Astrocyte (in vitro differentiated cells and primary cell): ENCODE measurements around the gene HECA. TPM values are rescaled to one million over a fixed set of nuclear protein-coding genes. Genes with fewer than 3 reads are reported as not detected.

Source experiments
- DNase-seq: peaks from one replicate; pipeline ENCODE4 v3.0.0-alpha.2; 2010; ENCODE audit warnings: low read depth
- FAIRE-seq: peaks from 2 replicates; lab custom pipeline; 2011; peaks lifted over from hg19 to GRCh38; lab: Jason Lieb, UNC
- H2AFZ ChIP-seq: 2 replicates; pipeline ENCODE4 v1.6.0; 2012; ENCODE audit warnings: low read depth, low read length, inconsistent platforms
- H3K27ac ChIP-seq: 2 replicates; pipeline ENCODE4 v1.5.1; 2011; ENCODE audit warnings: low read depth, low read length, inconsistent platforms
- H3K27me3 ChIP-seq: 2 replicates; pipeline ENCODE4 v1.6.0; 2011; ENCODE audit warnings: low read length, inconsistent platforms; ENCODE audit not compliant: insufficient read depth
- H3K36me3 ChIP-seq: 2 replicates; pipeline ENCODE4 v1.5.1; 2011; ENCODE audit warnings: low read length, inconsistent platforms; ENCODE audit not compliant: insufficient read depth
- H3K4me1 ChIP-seq: 2 replicates; pipeline ENCODE4 v1.5.1; 2011; ENCODE audit warnings: low read length, inconsistent platforms; ENCODE audit not compliant: insufficient read depth
- H3K4me2 ChIP-seq: 2 replicates; pipeline ENCODE4 v1.6.0; 2012; ENCODE audit warnings: low read length, inconsistent platforms
- H3K4me3 ChIP-seq: 2 replicates; pipeline ENCODE4 v1.5.1; 2011; ENCODE audit warnings: low read depth, mild to moderate bottlenecking, low read length, inconsistent platforms; ENCODE audit not compliant: insufficient read depth
- H3K79me2 ChIP-seq: 2 replicates; pipeline ENCODE4 v1.6.0; 2012; ENCODE audit warnings: mild to moderate bottlenecking, low read length, inconsistent platforms; ENCODE audit not compliant: insufficient read depth
- H3K9ac ChIP-seq: 2 replicates; pipeline ENCODE4 v1.6.0; 2012; ENCODE audit warnings: mild to moderate bottlenecking, low read length, inconsistent platforms
- H3K9me3 ChIP-seq: 2 replicates; pipeline ENCODE4 v1.5.1; 2012; ENCODE audit warnings: low read depth, mild to moderate bottlenecking, low read length, inconsistent platforms; ENCODE audit not compliant: insufficient read depth
- H4K20me1 ChIP-seq: 2 replicates; pipeline ENCODE4 v1.6.0; 2012; ENCODE audit warnings: low read length, inconsistent platforms; ENCODE audit not compliant: insufficient read depth
- H3K27ac Mint-ChIP-seq: one replicate; pipeline ENCODE4 v1.8.0; 2021; ENCODE audit warnings: mild to moderate bottlenecking, mixed read lengths; ENCODE audit not compliant: unreplicated experiment
- H3K27me3 Mint-ChIP-seq: one replicate; pipeline ENCODE4 v1.8.0; 2021; ENCODE audit warnings: low read depth, mixed read lengths; ENCODE audit not compliant: unreplicated experiment
- H3K36me3 Mint-ChIP-seq: one replicate; pipeline ENCODE4 v1.8.0; 2021; ENCODE audit warnings: low read depth, mixed read lengths; ENCODE audit not compliant: unreplicated experiment
- H3K4me1 Mint-ChIP-seq: one replicate; pipeline ENCODE4 v1.8.0; 2021; ENCODE audit warnings: low read depth, mixed read lengths; ENCODE audit not compliant: unreplicated experiment
- H3K4me3 Mint-ChIP-seq: one replicate; pipeline ENCODE4 v1.8.0; 2021; ENCODE audit warnings: mild to moderate bottlenecking, moderate library complexity, mixed read lengths; ENCODE audit not compliant: unreplicated experiment
- H3K9me3 Mint-ChIP-seq: one replicate; pipeline ENCODE4 v1.8.0; 2021; ENCODE audit warnings: mild to moderate bottlenecking, mixed read lengths; ENCODE audit not compliant: unreplicated experiment
- CTCF ChIP-seq: IDR thresholded peaks from 2 replicates; pipeline ENCODE4 v1.5.1; 2011; ENCODE audit warnings: low read depth, mild to moderate bottlenecking, inconsistent platforms, low read length, moderate library complexity; ENCODE audit not compliant: insufficient read depth
- EZH2 ChIP-seq: IDR thresholded peaks from 2 replicates; pipeline ENCODE4 v1.6.1; 2012; ENCODE audit warnings: mild to moderate bottlenecking, low read length, inconsistent platforms; ENCODE audit not compliant: insufficient read depth
- total RNA-seq: library from RNA; stranded (reverse); gene quantifications from 2 replicates; pipeline ENCODE4 v1.2.1, GENCODE V29; 2021

The HECA gene
- total RNA-seq, 1 donor from 2014 or later: 11.1 TPM

- no peaks in the 10 kb centered on the region for H3K9me3 ChIP-seq
- no peak overlapping the region for H3K4me2 ChIP-seq
- no peak overlapping the region for H3K4me3 ChIP-seq
- H3K79me2 ChIP-seq: peaks cover 26% of the 10 kb centered on the region
- FAIRE-seq: no peak
- H3K27me3 Mint-ChIP-seq: no peaks in the 10 kb centered on the region
- no peak overlapping the region for H2AFZ ChIP-seq
- no peak for TF ChIP-seq CTCF
- no peak for TF ChIP-seq EZH2
- no peaks in the 10 kb centered on the region for H3K27me3 ChIP-seq
- H3K27ac ChIP-seq: no peak overlapping the region
- H3K4me1 ChIP-seq: no peaks in the 10 kb centered on the region
- no peak for DNase-seq
- no peak overlapping the region for H3K27ac Mint-ChIP-seq
- H3K36me3 Mint-ChIP-seq: no peaks in the 10 kb centered on the region
- peaks cover 14% of the 10 kb centered on the region for H4K20me1 ChIP-seq
- no peak overlapping the region for H3K9ac ChIP-seq
- H3K4me1 Mint-ChIP-seq: peaks cover 16% of the 10 kb centered on the region
- no peaks in the 10 kb centered on the region for H3K9me3 Mint-ChIP-seq
- H3K36me3 ChIP-seq: no peaks in the 10 kb centered on the region
- H3K4me3 Mint-ChIP-seq: no peak overlapping the region
Measured at GRCh38 chr6:139147628-139148027, 12.7 kb downstream of the HECA start.

- Mint-ChIP-seq H3K4me1 (peaks cover 16% of the 10 kb centered on the region), H3K36me3 (no peaks in the 10 kb centered on the region), H3K27ac (no peak overlapping the region), H3K27me3 (no peaks in the 10 kb centered on the region), H3K4me3 (no peak overlapping the region), H3K9me3 (no peaks in the 10 kb centered on the region)
- no peak overlapping the region for H3K27ac ChIP-seq
- no peak for TF ChIP-seq CTCF
- no peak for TF ChIP-seq EZH2
- H3K4me1 ChIP-seq: peaks cover 3% of the 10 kb centered on the region
- FAIRE-seq: no peak
- H4K20me1 ChIP-seq: peaks cover 14% of the 10 kb centered on the region
- no peak for DNase-seq
- no peaks in the 10 kb centered on the region for H3K27me3 ChIP-seq
- H3K9me3 ChIP-seq: no peaks in the 10 kb centered on the region
- no peak overlapping the region for H2AFZ ChIP-seq
- peaks cover 29% of the 10 kb centered on the region for H3K79me2 ChIP-seq
- H3K4me2 ChIP-seq: no peak overlapping the region
- no peak overlapping the region for H3K9ac ChIP-seq
- H3K4me3 ChIP-seq: no peak overlapping the region
- H3K36me3 ChIP-seq: no peaks in the 10 kb centered on the region
Measured at GRCh38 chr6:139148557-139149235, 13.8 kb downstream of the HECA start.

GRCh38 chr6:139149383-139149782 is 14.5 kb downstream of the HECA start:
- Histone ChIP-seq H3K79me2 (peaks cover 27% of the 10 kb centered on the region), H3K4me3 (no peak overlapping the region), H2AFZ (no peak overlapping the region), H3K4me1 (peaks cover 9% of the 10 kb centered on the region), H3K27ac (no peak overlapping the region), H3K27me3 (no peaks in the 10 kb centered on the region), H3K4me2 (no peak overlapping the region), H3K9me3 (no peaks in the 10 kb centered on the region), H4K20me1 (peaks cover 18% of the 10 kb centered on the region), H3K36me3 (no peaks in the 10 kb centered on the region), H3K9ac (no peak overlapping the region)
- Mint-ChIP-seq H3K4me1 (peaks cover 18% of the 10 kb centered on the region), H3K4me3 (no peak overlapping the region), H3K27me3 (no peaks in the 10 kb centered on the region), H3K36me3 (no peaks in the 10 kb centered on the region), H3K27ac (no peak overlapping the region), H3K9me3 (no peaks in the 10 kb centered on the region)
- TF ChIP-seq EZH2 (no peak), CTCF (no peak)
- DNase-seq (peak; percentile 49), FAIRE-seq (no peak)
